Urinary bladder (tissue), 4 donors: ENCODE data around the gene FAM216B. TPM values are rescaled to one million over a fixed set of nuclear protein-coding genes. Genes with fewer than 3 reads are reported as not detected.

Experiments
- DNase-seq: peaks from one replicate; pipeline ENCODE4 v3.0.0-alpha.2; 2015; ENCODE audit errors: extremely low spot score
- H3K27ac ChIP-seq: one replicate; pipeline ENCODE4 v1.5.1; 2013; ENCODE audit warnings: low read depth, mild to moderate bottlenecking, moderate library complexity
- H3K36me3 ChIP-seq: one replicate; pipeline ENCODE4 v1.6.1; 2013; ENCODE audit warnings: mild to moderate bottlenecking, moderate library complexity; ENCODE audit not compliant: insufficient read depth
- H3K4me1 ChIP-seq: one replicate; pipeline ENCODE4 v1.6.1; 2013; ENCODE audit warnings: mild to moderate bottlenecking, moderate library complexity; ENCODE audit not compliant: insufficient read depth
- H3K4me3 ChIP-seq: one replicate; pipeline ENCODE4 v1.5.1; 2013; ENCODE audit warnings: low read depth, low read length
- WGBS: extraction: QIAGEN DNeasy Blood & Tissue Kit; methylation state at CpG from one replicate; pipeline ENCODE4 v1.1.7; 2013; 5-methylcytosine and 5-hydroxymethylcytosine counted together
- polyA plus RNA-seq: library from polyadenylated mRNA; stranded (reverse); fragments of 200-250 nt; gene quantifications from one replicate; pipeline ENCODE4 v1.2.3, GENCODE V29; 2013
- total RNA-seq: library from RNA; depleted of rRNA; stranded (reverse); fragments of >200 nt; gene quantifications from one replicate; pipeline ENCODE4 v1.2.3, GENCODE V29; 2014
- donor health status: healthy with polysubstance abuse.
- donor health status: healthy.

The FAM216B gene
- total and polyA plus RNA-seq, 2 donors = not detected

GRCh38 chr13:42820451-42820850 is 39.1 kb downstream of the FAM216B start:
- H3K4me1 ChIP-seq = no peaks in the 10 kb centered on the region
- H3K4me3 ChIP-seq = no peak overlapping the region
- 54% methylated on average over 4 of the region's 4 CpGs for WGBS
- DNase-seq = no peak
- no peak overlapping the region for H3K27ac ChIP-seq
- H3K36me3 ChIP-seq = no peaks in the 10 kb centered on the region

DNA sequence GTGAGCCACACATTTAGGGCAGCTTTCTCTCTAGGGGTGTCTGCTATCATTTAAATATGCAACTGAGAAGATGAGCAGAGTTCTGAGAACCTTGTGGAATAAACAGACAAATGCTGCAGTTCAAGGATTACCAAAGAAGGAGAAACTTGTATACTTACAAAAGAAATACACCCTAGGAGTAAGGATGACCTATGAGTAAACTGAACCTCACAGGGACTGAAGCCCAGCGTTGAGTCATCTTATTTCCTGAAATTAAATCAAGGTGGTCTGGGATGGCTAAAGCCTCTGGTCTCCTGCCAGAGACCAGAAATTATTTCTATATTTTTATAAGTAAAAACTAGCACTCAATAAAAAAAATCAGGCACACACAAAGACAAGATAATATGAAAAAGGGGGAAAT is 40.1 kb downstream of the FAM216B start:
- WGBS = 66% methylated on average over 1 of the region's 1 CpG
- no peak overlapping the region for H3K27ac ChIP-seq
- no peak overlapping the region for H3K4me3 ChIP-seq
- no peak for DNase-seq
- no peaks in the 10 kb centered on the region for H3K36me3 ChIP-seq
- no peaks in the 10 kb centered on the region for H3K4me1 ChIP-seq

- no peaks in the 10 kb centered on the region for H3K36me3 ChIP-seq
- no peak for DNase-seq
- 60% methylated on average over 10 of the region's 10 CpGs for WGBS
- no peak overlapping the region for H3K4me3 ChIP-seq
- no peak overlapping the region for H3K27ac ChIP-seq
- H3K4me1 ChIP-seq = no peaks in the 10 kb centered on the region
Measured at GRCh38 chr13:42832341-42833096, 51.1 kb downstream of the FAM216B start.

GRCh38 chr13:42834946-42835345 is 53.6 kb downstream of the FAM216B start:
- Histone ChIP-seq H3K4me3 (no peak overlapping the region), H3K27ac (no peak overlapping the region), H3K4me1 (no peaks in the 10 kb centered on the region), H3K36me3 (no peaks in the 10 kb centered on the region)
- no peak for DNase-seq
- 89% methylated on average over 3 of the region's 3 CpGs for WGBS

DNA sequence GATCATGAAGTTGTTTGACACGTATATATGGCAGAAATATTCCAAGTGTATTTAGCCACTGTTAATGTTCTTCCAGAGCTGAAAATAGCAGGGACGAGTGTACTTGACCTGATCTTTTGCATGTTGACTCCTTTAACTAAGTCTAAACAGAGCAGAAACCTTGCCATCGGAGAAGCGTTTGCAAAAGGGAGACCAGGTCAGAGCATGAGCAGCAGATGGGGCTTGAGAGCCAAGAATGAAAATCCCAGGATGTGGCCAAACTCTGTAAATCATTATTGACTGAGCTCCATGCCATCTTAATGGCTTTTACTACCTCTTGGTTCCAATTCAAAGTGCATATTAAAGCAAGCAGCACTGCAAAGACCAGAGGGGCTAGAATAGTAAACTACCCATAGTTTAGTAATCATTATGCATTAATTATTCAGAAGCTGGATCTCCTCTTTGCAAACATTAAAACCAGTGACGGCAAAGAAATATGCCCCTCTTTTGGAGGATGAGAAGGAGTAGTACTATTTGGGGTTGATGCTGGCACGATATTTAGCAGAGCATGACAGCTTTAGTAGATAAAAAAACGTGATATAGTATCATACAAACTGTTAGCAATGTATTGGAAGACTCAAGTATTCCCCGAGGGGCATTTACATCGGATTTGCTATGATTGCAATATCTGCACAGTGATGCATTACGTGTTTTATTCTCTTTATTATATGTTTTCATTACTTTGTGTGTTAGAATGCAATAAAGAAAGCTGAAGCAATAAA is 55.7 kb downstream of the FAM216B start:
- WGBS = 32% methylated on average over 10 of the region's 10 CpGs
- DNase-seq = no peak
- H3K36me3 ChIP-seq = no peaks in the 10 kb centered on the region
- no peak overlapping the region for H3K4me3 ChIP-seq
- no peak overlapping the region for H3K27ac ChIP-seq
- no peaks in the 10 kb centered on the region for H3K4me1 ChIP-seq

Other genes starting within 250 kb of the FAM216B start
- gene TNFSF11, start 207.4 kb upstream of the FAM216B start, total RNA-seq = 0.26 TPM
- 0.47 TPM for gene TNFSF11, start 207.4 kb upstream of the FAM216B start, polyA plus RNA-seq
- 9.6 TPM for gene EPSTI1, start 210.7 kb downstream of the FAM216B start, total RNA-seq
- 7.7 TPM for gene EPSTI1, start 210.7 kb downstream of the FAM216B start, polyA plus RNA-seq
- 16.9 TPM for gene DNAJC15, start 242.0 kb downstream of the FAM216B start, total RNA-seq
- 19.6 TPM for gene DNAJC15, start 242.0 kb downstream of the FAM216B start, polyA plus RNA-seq